Neuronal stem cell (in vitro differentiated cells): ENCODE measurements around the gene CCDC85C.

ENCODE experiments used
- DNase-seq: peaks from one replicate; pipeline ENCODE4 v3.0.0-alpha.2; 2013; ENCODE audit warnings: low spot score
- H2AFZ ChIP-seq: one replicate; pipeline ENCODE4 v1.6.1; 2013; ENCODE audit warnings: mild to moderate bottlenecking, low read length, inconsistent platforms
- H2AK5ac ChIP-seq: 2 replicates; pipeline ENCODE4 v1.6.1; 2013; ENCODE audit warnings: low read depth, mild to moderate bottlenecking, inconsistent platforms, low read length, moderate library complexity, mixed read lengths
- H2BK120ac ChIP-seq: 2 replicates; pipeline ENCODE4 v1.6.1; 2013; ENCODE audit warnings: low read depth, mild to moderate bottlenecking, inconsistent platforms, low read length, moderate library complexity, mixed read lengths
- H2BK12ac ChIP-seq: one replicate; pipeline ENCODE4 v1.6.1; 2013; ENCODE audit warnings: low read length, inconsistent platforms
- H2BK15ac ChIP-seq: 2 replicates; pipeline ENCODE4 v1.6.1; 2013; ENCODE audit warnings: mild to moderate bottlenecking, low read length, inconsistent platforms, mixed read lengths
- H2BK5ac ChIP-seq: one replicate; pipeline ENCODE4 v1.6.1; 2013; ENCODE audit warnings: inconsistent platforms, mild to moderate bottlenecking, low read length, moderate library complexity
- H3K14ac ChIP-seq: one replicate; pipeline ENCODE4 v1.6.1; 2013; ENCODE audit warnings: low read length, inconsistent platforms
- H3K18ac ChIP-seq: 2 replicates; pipeline ENCODE4 v1.6.1; 2013; ENCODE audit warnings: low read length, inconsistent platforms
- H3K23ac ChIP-seq: 2 replicates; pipeline ENCODE4 v1.6.1; 2013; ENCODE audit warnings: low read depth, mild to moderate bottlenecking, mixed read lengths, low read length, inconsistent platforms; ENCODE audit not compliant: poor library complexity
- H3K27ac ChIP-seq: replicated peaks from 3 replicates; pipeline ENCODE4 v1.5.1; 2013; ENCODE audit warnings: low read length, inconsistent platforms
- H3K27me3 ChIP-seq, 3 experiments: 2 replicates each; pipeline ENCODE4 v1.6.1; 2013; ENCODE audit warnings: low read length in 3 of 3, mild to moderate bottlenecking in 2 of 3, inconsistent platforms in 1 of 3, low read depth in 1 of 3, mixed read lengths in 1 of 3, moderate library complexity in 1 of 3; ENCODE audit not compliant: control insufficient read depth in 3 of 3, insufficient read depth in 3 of 3
- H3K36me3 ChIP-seq, 2 donors: replicated peaks in 1 of 2; 2 replicates each; pipeline ENCODE4 v1.6.1; 2013; ENCODE audit warnings: low read length in 2 of 2; ENCODE audit not compliant: control insufficient read depth in 2 of 2, insufficient read depth in 2 of 2
- H3K4ac ChIP-seq: 2 replicates; pipeline ENCODE4 v1.6.1; 2013; ENCODE audit warnings: inconsistent platforms, mild to moderate bottlenecking, low read length, moderate library complexity
- H3K4me1 ChIP-seq, 2 donors: 1 replicate in 1 of 2; 2 replicates in 1 of 2; pipeline ENCODE4 v1.6.1; 2013; ENCODE audit warnings: low read length in 2 of 2, low read depth in 1 of 2; ENCODE audit not compliant: control insufficient read depth in 2 of 2, insufficient read depth in 1 of 2
- H3K4me2 ChIP-seq: one replicate; pipeline ENCODE4 v1.6.1; 2013; ENCODE audit warnings: mild to moderate bottlenecking, low read length, inconsistent platforms; ENCODE audit not compliant: insufficient read depth, poor library complexity, severe bottlenecking
- H3K4me3 ChIP-seq, 2 donors: 2 replicates each; pipeline ENCODE4 v1.5.1; 2013; ENCODE audit warnings: low read length in 2 of 2, mild to moderate bottlenecking in 2 of 2, inconsistent platforms in 1 of 2, moderate library complexity in 1 of 2
- H3K79me1 ChIP-seq: one replicate; pipeline ENCODE4 v1.6.1; 2013; ENCODE audit warnings: low read depth, mild to moderate bottlenecking, inconsistent platforms, low read length, moderate library complexity
- H3K9ac ChIP-seq: one replicate; pipeline ENCODE4 v1.6.1; 2013; ENCODE audit warnings: mild to moderate bottlenecking, low read depth, low read length, inconsistent platforms; ENCODE audit not compliant: poor library complexity
- H3K9me3 ChIP-seq, 2 donors: replicated peaks in 1 of 2; 2 replicates each; pipeline versions ENCODE3 to v1.6.1; 2013; ENCODE audit warnings: low read length in 2 of 2, mild to moderate bottlenecking in 2 of 2, inconsistent platforms in 1 of 2, low read depth in 1 of 2, mixed read lengths in 1 of 2, moderate library complexity in 1 of 2; ENCODE audit not compliant: control insufficient read depth in 2 of 2, insufficient read depth in 1 of 2
- H4K8ac ChIP-seq: one replicate; pipeline ENCODE4 v1.6.1; 2013; ENCODE audit warnings: low read depth, mild to moderate bottlenecking, inconsistent platforms, low read length, moderate library complexity
- H4K91ac ChIP-seq: one replicate; pipeline ENCODE4 v1.6.1; 2013; ENCODE audit warnings: low read length, low read depth, mild to moderate bottlenecking, inconsistent platforms; ENCODE audit not compliant: poor library complexity
- WGBS, 2 donors: extraction: QIAGEN DNeasy Blood & Tissue Kit; methylation state at CpG; one replicate each; pipeline ENCODE4 v1.1.7; 2013; ENCODE audit warnings: missing lambda C conversion rate in 2 of 2, mixed read lengths in 1 of 2; ENCODE audit not compliant: insufficient read length in 2 of 2, insufficient replicate concordance in 1 of 2; ENCODE audit errors: extremely low coverage in 2 of 2; 5-methylcytosine and 5-hydroxymethylcytosine counted together

The CCDC85C gene

DNA sequence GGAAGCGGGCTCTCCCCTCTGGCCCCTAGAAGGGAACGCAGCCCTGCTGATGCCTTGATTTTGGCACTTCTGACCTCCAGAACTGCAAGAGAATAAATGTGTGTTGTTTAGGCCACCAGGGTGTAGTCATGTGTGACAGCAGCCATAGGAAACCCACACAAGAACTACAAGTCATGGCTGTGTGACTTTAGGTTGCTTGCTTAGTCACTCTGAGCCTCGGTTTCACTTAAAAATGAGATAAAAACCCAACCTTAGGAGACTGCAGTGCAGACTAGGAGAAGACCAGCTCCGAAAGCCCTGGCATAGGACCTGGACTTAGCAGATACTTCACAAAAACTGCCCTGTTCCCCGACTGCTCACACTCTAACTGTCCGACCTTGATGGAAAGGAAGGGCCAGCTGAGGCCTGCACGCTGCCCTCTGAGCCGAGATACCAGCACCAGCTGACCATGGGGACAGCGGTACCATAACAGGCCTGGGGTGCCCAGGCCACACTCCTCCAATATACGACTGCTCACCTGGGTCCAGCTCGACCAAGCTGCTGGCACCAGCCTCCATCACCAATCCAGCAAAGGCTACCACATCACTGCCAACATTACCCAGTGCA lies 53.5 kb downstream of the CCDC85C start:
- Histone ChIP-seq H3K18ac (peak overlapping the region; percentile 20), H3K4ac (no peak overlapping the region), H3K79me1 (peaks cover 13% of the 10 kb centered on the region), H3K36me3 (peaks cover 0 to 2% of the 10 kb centered on the region in 2 donors), H3K9me3 (no peaks in the 10 kb centered on the region), H4K8ac (no peak overlapping the region), H4K91ac (peak overlapping the region; percentile 2), H3K4me1 (peaks cover 24 to 30% of the 10 kb centered on the region in 2 donors), H2BK5ac (no peak overlapping the region), H3K4me3 (no peak overlapping the region), H3K23ac (peak overlapping the region; percentile 52), H2BK15ac (no peak overlapping the region), H3K14ac (no peak overlapping the region), H2BK120ac (no peak overlapping the region), H3K9ac (no peak overlapping the region), H2AK5ac (no peak overlapping the region), H3K27me3 (no peaks in the 10 kb centered on the region), H3K27ac (no peak overlapping the region), H3K4me2 (no peak overlapping the region), H2AFZ (no peak overlapping the region), H2BK12ac (no peak overlapping the region)
- no CpG with 5 or more reads among the region's 11 CpGs for WGBS, 2 donors
- no peak for DNase-seq

DNA sequence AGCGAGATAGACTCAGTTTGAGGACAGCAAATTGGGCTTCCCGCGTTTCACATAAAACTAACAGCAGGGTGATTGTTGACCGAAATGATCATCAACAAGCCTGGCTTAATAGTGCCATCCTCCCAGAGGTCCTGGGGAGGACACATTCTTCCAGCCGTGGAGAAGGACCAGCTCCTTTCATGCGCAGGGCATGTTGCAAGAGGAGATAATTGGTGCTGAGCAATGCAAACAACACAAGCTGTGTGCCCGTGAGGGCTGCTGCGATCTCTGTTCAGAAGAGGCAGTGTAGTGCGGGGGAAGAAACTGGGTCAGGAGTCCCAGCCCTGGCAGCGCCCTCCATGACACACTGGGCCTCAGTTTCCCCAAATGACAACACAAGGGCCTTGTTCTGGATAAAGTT lies 54.3 kb downstream of the CCDC85C start:
- H3K4ac ChIP-seq = no peak overlapping the region
- no peak overlapping the region for H2BK5ac ChIP-seq
- H3K18ac ChIP-seq = no peak overlapping the region
- no peak overlapping the region for H3K9ac ChIP-seq
- no peaks in the 10 kb centered on the region for H3K9me3 ChIP-seq
- no peak overlapping the region for H2AFZ ChIP-seq
- no peak overlapping the region for H2BK120ac ChIP-seq
- no peak overlapping the region for H2BK15ac ChIP-seq
- H2AK5ac ChIP-seq = peak overlapping the region; percentile 39
- no peak overlapping the region for H4K91ac ChIP-seq
- no peaks in the 10 kb centered on the region for H3K27me3 ChIP-seq
- no peak overlapping the region for H3K4me2 ChIP-seq
- H3K14ac ChIP-seq = no peak overlapping the region
- no peak overlapping the region for H2BK12ac ChIP-seq
- H3K27ac ChIP-seq = no peak overlapping the region
- H4K8ac ChIP-seq = no peak overlapping the region
- H3K4me3 ChIP-seq = no peak overlapping the region
- no peak for DNase-seq
- peaks cover 29 to 37% of the 10 kb centered on the region in 2 donors for H3K4me1 ChIP-seq
- WGBS, 2 donors = no CpG with 5 or more reads among the region's 10 CpGs
- H3K36me3 ChIP-seq = peaks cover 0 to 2% of the 10 kb centered on the region in 2 donors
- no peak overlapping the region for H3K23ac ChIP-seq
- H3K79me1 ChIP-seq = peaks cover 11% of the 10 kb centered on the region

DNA sequence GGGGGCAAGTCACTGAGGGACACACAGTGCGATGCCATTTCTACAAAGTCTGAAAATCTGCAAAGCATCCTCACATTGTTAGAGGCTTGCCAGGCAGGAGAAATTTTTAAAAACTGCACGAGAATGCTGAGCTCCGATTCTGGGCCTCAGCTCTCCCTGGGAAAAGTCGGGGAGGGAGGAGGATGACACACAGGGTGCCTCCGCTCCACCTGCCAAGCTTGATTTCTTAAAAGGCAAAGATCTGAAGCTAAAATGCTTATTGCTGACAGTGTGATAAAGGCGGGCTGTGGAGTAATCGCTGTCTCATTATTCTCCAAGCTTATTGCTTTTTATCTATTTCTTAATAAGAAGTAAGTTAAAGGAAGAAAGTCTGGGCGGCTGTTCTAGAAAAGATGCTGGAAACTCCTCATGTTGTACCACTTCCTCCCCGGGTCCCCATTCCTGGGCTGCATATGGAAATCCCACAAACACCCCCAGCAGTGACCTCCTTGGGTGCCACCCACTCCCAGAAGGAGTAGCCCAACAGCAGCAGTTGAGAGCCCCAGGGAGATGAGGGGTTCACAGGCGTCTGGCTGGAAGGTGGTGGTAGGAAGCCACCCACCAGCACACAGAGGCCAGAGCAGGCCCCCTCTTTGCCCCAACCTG lies 55.0 kb downstream of the CCDC85C start:
- no peak for DNase-seq

DNA sequence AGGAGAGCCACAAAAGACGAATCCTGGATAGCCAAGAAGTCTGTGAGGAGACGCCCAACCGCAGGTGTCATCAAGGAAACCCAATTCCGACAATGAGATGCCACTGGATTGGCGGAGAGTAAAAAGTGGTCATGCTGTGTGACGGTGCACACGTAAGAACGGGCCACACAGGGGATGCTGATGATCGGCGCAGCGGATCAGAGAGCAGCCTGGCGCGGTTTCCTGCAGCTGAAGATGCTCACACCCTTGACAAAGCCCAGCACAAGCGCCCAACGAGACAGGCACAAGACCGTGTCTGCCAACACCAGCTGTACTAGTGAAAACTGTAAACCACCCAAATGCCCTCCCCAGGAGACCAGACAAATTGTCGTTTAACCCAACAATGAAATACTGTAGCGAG lies 55.8 kb downstream of the CCDC85C start:
- peaks cover 29 to 38% of the 10 kb centered on the region in 2 donors for H3K4me1 ChIP-seq
- H3K18ac ChIP-seq = peak overlapping the region; percentile 48
- peaks cover 18% of the 10 kb centered on the region for H3K79me1 ChIP-seq
- H3K14ac ChIP-seq = no peak overlapping the region
- DNase-seq = no peak
- no peak overlapping the region for H2AK5ac ChIP-seq
- peak overlapping the region; percentile 7 for H2BK15ac ChIP-seq
- H4K8ac ChIP-seq = no peak overlapping the region
- H3K9me3 ChIP-seq = no peaks in the 10 kb centered on the region
- H2BK12ac ChIP-seq = peak overlapping the region; percentile 50
- H3K9ac ChIP-seq = no peak overlapping the region
- no peak overlapping the region for H2BK5ac ChIP-seq
- H2AFZ ChIP-seq = no peak overlapping the region
- no peak overlapping the region for H3K4me3 ChIP-seq
- H4K91ac ChIP-seq = peak overlapping the region; percentile 22
- no peaks in the 10 kb centered on the region for H3K27me3 ChIP-seq
- no peak overlapping the region for H3K23ac ChIP-seq
- no CpG with 5 or more reads among the region's 18 CpGs for WGBS, 2 donors
- no peak overlapping the region for H3K27ac ChIP-seq
- no peak overlapping the region for H2BK120ac ChIP-seq
- no peak overlapping the region for H3K4ac ChIP-seq
- H3K36me3 ChIP-seq = peaks cover 0 to 2% of the 10 kb centered on the region in 2 donors
- H3K4me2 ChIP-seq = no peak overlapping the region

More for the DNA sequence above, 55.0 kb downstream of the CCDC85C start:
- Histone ChIP-seq H2BK5ac (no peak overlapping the region), H2BK15ac (peak overlapping the region; percentile 15), H3K27me3 (no peaks in the 10 kb centered on the region), H3K27ac (no peak overlapping the region), H3K23ac (no peak overlapping the region), H2BK12ac (no peak overlapping the region), H3K36me3 (peaks cover 0 to 2% of the 10 kb centered on the region in 2 donors), H4K8ac (no peak overlapping the region), H3K14ac (no peak overlapping the region), H3K9me3 (no peaks in the 10 kb centered on the region), H3K4me1 (peaks cover 29 to 37% of the 10 kb centered on the region in 2 donors), H4K91ac (no peak overlapping the region), H2AFZ (no peak overlapping the region), H3K9ac (no peak overlapping the region), H3K4me3 (no peak overlapping the region), H2AK5ac (peak overlapping the region; percentile 39), H3K4me2 (no peak overlapping the region), H2BK120ac (no peak overlapping the region), H3K79me1 (peaks cover 13% of the 10 kb centered on the region), H3K18ac (peak overlapping the region; percentile 52), H3K4ac (no peak overlapping the region)
- WGBS, 2 donors = no CpG with 5 or more reads among the region's 10 CpGs
